ENCODE data around the gene ZNF512. TPM values are rescaled to one million over a fixed set of nuclear protein-coding genes. Genes with fewer than 3 reads are reported as not detected.

ZNF512 gene
- total and polyA plus RNA-seq, 2 of the 13 experiments (the other 11 are each of a cell fraction or from before 2014, with no cell fraction given): 29.8 to 31.0 TPM

- TF ChIP-seq KDM5B (CRISPR knock-in tag; IDR thresholded peaks at IDR 0.05; ENCODE audit: borderline replicate concordance): peak; percentile 78; the same call in 1 of the 2 replicates
- no peak for TF ChIP-seq EEA1 (CRISPR knock-in tag; IDR thresholded peaks at IDR 0.05; ENCODE audit: borderline replicate concordance)
- TF ChIP-seq MXD3 (CRISPR knock-in tag; IDR thresholded peaks at IDR 0.05): peak; percentile 93
- peak; percentile 90 for TF ChIP-seq TGIF2 (CRISPR knock-in tag; IDR thresholded peaks at IDR 0.05)
- TF ChIP-seq ZNF367 (CRISPR knock-in tag; IDR thresholded peaks at IDR 0.05; ENCODE audit: borderline replicate concordance): no peak
- peak; percentile 86; the same call in 1 of the 2 replicates for TF ChIP-seq SMAD3 (CRISPR knock-in tag; IDR thresholded peaks at IDR 0.05)
- no peak for TF ChIP-seq SP1 (IDR thresholded peaks at IDR 0.05)
- peak; percentile 72 for TF ChIP-seq SP1 (CRISPR knock-in tag; IDR thresholded peaks at IDR 0.05)
- TF ChIP-seq STAG1 (CRISPR knock-in tag; IDR thresholded peaks at IDR 0.05): peak; percentile 46; the same call in 1 of the 2 replicates
- TF ChIP-seq ZBTB38 (CRISPR knock-in tag; IDR thresholded peaks at IDR 0.05): 0 out of 2 replicates have a peak, but pooled peaks have one; percentile 41
- TF ChIP-seq ZNF773 (CRISPR knock-in tag; IDR thresholded peaks at IDR 0.05; ENCODE audit: borderline replicate concordance): peak; percentile 68; the same call in 1 of the 2 replicates
- no peak; the same call in 1 of the 2 replicates for TF ChIP-seq ZNF292 (CRISPR knock-in tag; IDR thresholded peaks at IDR 0.05; ENCODE audit: borderline replicate concordance, low read depth)
- TF ChIP-seq ZMYM3 (CRISPR knock-in tag; IDR thresholded peaks at IDR 0.05): no peak; the same call in 1 of the 2 replicates
- no peak; the same call in none of the 2 replicates for TF ChIP-seq ZNF580 (CRISPR knock-in tag; IDR thresholded peaks at IDR 0.05; ENCODE audit: borderline replicate concordance, low read depth)
- TF ChIP-seq ZNF547 (CRISPR knock-in tag; IDR thresholded peaks at IDR 0.05): peak; percentile 93
- 0 out of 2 replicates have a peak, but pooled peaks have one; percentile 29 for TF ChIP-seq ZNF7 (CRISPR knock-in tag; IDR thresholded peaks at IDR 0.05)
- peak; percentile 92 for TF ChIP-seq ZNF788 (CRISPR knock-in tag; IDR thresholded peaks at IDR 0.05; ENCODE audit: borderline replicate concordance)
- no peak for TF ChIP-seq PRDM4 (CRISPR knock-in tag; IDR thresholded peaks at IDR 0.05; ENCODE audit: borderline replicate concordance)
- TF ChIP-seq SSRP1 (CRISPR knock-in tag; IDR thresholded peaks at IDR 0.05): peak; percentile 94
- TF ChIP-seq ZNF672 (CRISPR knock-in tag; IDR thresholded peaks at IDR 0.05): no peak
- TF ChIP-seq HMGXB4 (CRISPR knock-in tag; IDR thresholded peaks at IDR 0.05; ENCODE audit: borderline replicate concordance in 1 of 2, low read depth in 1 of 2): peak; percentile 97
- TF ChIP-seq CEBPG (CRISPR knock-in tag; IDR thresholded peaks at IDR 0.05): peak; percentile 70
- TF ChIP-seq KAT2B (IDR thresholded peaks at IDR 0.05; ENCODE audit: borderline replicate concordance, low read depth, low read length): no peak
- TF ChIP-seq KAT8 (CRISPR knock-in tag; IDR thresholded peaks at IDR 0.05): peak; percentile 100
- TF ChIP-seq ZNF709 (CRISPR knock-in tag; IDR thresholded peaks at IDR 0.05): peak; percentile 93; the same call in 1 of the 2 replicates
- peak; percentile 18; the same call in 1 of the 2 replicates for TF ChIP-seq NFE2L2 (IDR thresholded peaks at IDR 0.05; ENCODE audit: low read length)
These were observed 80.7 kb downstream of the ZNF512 start, which contains the start of the genes SLC4A1AP and SUPT7L (continued) for GRCh38 chr2:27663285-27664153.
